A172 (cell line): ENCODE measurements around the gene CDRT4. TPM values are rescaled to one million over a fixed set of nuclear protein-coding genes. Genes with fewer than 3 reads are reported as not detected.
"Not testable (repeated sequence)": the region's sequence is repeated elsewhere in the genome, so short reads cannot be mapped to it uniquely, and the experiment has no call there.

Source experiments
- DNase-seq: peaks from one replicate; pipeline ENCODE4 v3.0.0-alpha.2; 2015; ENCODE audit warnings: low spot score
- total RNA-seq: library from RNA; depleted of rRNA; stranded (reverse); fragments of >200 nt; shearing (Covaris generic); gene quantifications from 2 replicates; pipeline ENCODE4 v1.2.3, GENCODE V29; 2014

CDRT4 gene
- total RNA-seq, 1 experiment from 2014 or later, result 0.96 TPM

DNA sequence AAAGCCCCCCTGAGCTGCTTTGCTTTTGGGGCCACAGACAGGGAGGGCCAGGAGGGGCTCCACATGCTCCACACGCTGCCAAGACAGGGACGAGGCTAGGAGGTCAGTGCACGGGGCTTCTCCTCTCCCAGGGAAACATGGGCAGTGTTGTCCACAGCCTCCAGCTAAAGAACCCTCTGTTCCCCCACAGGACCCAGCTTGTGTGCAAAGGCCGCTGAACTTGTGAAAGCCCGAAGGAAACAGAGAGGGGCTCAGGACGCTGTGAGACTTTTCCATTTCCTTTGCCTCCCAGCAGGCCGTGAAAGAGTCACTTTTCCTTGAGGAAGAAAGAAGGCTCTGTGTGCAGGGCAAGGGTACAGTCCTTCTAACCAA lies 9.7 kb downstream of the CDRT4 start:
- no peak for DNase-seq

DNA sequence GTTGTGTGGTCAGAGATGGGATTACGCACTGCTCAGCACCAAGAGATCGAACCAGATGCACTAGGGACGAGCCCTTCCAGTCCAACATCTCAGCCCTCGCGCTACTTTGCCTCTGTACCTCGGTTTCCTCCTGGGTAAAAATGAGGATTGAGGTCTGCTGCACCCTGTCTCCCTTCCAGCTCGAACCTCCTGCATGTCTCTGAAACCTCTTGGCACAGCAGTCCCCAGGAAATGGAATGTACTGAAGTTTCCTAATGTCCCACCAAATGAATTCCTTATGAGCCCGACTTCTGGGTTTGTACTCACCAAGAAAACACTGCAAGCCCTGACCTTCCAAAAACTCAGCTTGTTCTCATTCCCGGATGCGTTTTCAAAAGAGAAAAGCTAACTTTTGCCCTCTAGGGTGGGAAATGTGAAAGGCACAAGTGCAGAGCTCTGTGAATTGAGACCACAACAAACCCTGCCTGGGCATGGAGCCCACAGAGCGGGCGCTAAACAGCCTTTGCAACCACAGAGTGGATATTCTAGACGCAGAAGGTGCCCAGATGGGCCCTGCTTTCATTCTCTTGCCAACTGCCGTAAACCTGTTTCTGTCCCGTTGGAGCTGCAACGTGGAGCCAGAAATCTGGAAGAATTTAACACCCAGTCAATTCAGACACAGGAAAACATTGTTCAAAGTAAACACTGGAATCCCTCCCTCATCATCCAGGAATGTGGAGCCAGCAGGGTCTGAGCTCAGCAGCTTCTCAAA lies 10.3 kb downstream of the CDRT4 start:
- peak; percentile 65 for DNase-seq

- no peak for DNase-seq
Observed at GRCh38 chr17:15456496-15456895, 10.9 kb downstream of the CDRT4 start.

DNA sequence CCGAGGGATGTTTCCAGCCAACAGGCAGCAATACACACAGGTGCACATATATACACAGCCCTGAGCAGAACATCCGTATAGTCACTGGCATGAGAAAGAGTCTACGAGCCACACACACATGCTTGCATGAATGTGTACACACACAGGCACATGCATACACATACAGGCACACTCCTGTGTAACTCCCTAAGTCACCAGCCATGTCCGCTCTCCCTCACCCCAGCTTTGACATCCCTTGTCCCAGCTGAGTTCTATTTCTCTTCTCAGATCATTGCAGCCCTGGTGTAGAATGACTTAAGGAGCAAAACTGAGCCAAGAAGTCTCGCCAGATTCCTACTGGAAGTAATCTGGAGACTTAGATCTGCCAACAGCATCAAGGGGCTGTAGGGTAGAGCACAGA lies 13.1 kb downstream of the CDRT4 start:
- DNase-seq, result no peak

- no peak for DNase-seq
Observed at GRCh38 chr17:15453782-15454181, 13.6 kb downstream of the CDRT4 start.

DNA sequence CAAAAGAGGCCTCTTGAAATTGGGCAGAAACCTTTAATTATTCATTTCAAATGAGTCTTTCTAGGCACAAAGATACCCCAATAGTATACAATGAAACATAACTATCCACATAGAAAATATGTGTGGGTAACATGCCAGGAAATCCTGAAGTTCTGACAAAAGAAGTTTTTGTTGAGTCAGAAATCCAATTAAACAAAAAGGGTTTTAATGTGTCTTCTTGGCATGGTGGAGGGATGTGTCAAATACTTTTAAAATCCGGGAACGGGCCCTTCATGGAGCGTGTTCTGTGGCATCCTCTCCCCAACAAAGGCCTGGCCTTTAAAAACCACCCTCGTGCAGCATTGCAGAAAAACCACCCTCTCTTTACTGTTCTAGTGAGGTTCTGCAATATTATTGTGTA lies 14.2 kb downstream of the CDRT4 start:
- no peak for DNase-seq

DNA sequence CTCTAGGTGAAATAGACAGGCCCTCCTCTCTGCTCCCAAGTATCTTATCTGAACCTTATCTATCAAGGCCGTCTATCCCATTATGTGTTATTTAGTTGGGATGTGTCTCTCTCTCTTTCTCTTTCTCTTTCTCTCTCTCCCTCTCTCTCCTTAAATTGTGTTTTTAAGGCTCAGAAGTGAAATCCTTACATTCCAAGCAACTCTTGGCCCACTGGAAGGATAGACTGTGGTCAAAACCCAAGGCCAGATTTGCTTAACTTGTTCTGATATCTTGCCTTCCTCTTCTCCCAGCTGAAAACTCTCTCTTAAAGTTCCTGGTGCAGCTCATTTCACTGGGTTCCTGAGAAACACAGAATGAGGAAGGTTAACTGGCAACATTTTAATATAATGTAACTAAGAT lies 14.7 kb downstream of the CDRT4 start:
- DNase-seq, result no peak

GRCh38 chr17:15451680-15452079 lies 15.7 kb downstream of the CDRT4 start:
- peak; percentile 53 for DNase-seq

DNA sequence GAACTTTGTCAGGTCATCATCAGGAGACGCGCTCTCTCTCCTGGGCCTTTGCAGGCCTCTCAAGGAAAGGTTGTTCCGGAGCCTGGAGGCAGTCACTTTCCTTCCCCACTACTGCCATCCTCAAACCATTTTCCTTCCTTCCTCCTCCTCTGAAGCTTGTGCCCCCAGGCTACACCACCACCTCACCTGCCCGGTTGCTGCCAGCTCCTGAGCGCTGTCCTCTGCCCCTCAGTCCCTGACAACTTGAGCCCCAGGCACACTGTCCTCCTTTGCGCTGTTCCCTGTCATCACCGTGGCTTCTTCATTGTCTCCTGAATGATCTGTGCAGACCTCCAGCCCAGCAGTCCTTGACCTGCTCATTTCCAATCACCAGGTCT lies 18.9 kb downstream of the CDRT4 start:
- no peak for DNase-seq

DNA sequence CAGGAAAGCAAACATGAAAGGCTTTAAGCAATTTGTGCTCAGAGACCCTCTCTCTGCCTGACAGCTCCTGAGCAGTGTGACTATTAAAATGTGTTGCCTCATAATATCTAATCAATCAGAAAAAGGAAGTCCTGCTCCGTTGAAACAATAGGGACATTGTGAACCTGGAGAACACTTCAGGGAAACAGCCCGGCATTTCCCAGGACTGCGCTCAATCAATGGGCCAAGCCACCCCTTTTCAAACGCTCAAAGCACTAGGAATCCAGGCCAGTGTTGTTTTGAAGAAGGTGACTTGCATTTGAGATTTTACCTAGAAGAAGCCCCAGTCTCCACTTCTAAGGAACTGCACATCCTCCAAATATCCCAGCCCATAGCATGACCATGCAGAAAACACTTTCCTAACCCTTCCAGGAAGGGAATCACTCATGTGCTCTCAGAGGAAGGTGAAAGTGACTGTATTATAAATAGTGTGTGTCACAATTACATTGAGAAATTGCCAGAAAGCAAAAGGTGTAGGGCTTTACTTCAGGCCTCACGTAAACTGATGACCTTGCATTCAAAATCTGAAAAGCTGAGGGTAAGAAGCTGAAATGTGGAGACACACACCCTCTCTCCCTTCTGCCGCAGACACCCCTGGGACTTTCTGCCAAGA lies 19.4 kb downstream of the CDRT4 start:
- DNase-seq, result no peak

- no peak for DNase-seq
Observed at GRCh38 chr17:15446036-15446435, 21.4 kb downstream of the CDRT4 start.

DNA sequence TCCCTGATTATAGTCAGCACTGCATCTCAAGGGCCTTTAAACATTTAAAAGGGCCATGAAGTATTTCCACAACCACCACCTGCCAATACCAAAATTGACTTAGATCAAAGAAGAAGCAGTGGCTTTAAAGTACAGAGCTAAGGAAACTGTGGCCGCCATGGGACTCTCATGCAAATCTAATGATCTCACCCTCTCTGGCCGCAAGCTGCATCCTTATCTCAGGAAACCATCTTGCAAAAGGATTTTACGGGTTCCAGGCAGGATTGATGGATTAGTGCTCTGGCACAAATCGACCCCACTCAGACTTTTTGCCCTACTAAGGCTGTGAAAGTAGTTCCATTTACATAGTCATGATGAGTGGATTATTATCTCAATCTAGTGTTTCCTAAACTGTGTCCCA lies 22.6 kb downstream of the CDRT4 start:
- peak; percentile 75 for DNase-seq

DNA sequence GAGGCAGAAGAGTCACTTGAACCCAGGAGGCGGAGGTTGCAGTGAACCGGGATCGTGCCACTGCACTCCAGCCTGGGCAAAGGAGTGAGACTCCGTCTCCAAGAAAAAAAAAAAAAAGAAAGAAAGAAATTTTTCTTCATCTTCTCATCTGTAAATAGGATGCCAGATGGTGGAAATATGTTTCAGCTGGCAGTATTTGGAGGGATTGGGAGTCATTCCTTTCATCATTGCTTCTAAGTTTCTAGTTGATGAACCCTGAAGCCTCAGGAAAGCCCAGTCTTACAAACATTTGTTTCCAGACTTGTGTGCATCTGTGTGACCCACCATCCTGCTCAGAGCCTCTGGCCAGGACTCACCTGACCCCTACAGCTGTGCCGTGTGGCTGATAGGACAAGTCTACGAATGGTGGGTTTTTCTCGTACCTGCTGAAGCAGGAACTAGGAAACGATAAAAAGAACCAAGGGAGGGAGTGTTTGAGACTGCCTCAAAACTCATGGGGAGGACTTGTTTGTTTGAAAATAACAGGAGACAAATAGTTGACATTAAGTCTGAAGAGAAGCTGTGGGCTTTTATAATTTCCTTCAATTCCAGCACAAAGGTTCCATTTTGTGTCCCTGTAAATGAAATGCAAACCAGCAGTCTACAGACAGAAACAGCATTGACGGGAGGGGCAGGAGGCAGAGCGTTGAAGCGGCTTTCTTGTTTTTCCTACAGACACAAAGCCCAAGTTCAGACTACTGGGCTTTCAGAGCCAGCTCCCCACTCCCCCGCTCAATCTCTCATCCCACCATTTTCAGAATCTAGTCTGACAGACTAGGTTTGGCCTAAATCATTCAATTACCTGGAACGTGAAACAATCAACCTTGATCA lies 24.9 kb downstream of the CDRT4 start:
- no peak for DNase-seq

DNA sequence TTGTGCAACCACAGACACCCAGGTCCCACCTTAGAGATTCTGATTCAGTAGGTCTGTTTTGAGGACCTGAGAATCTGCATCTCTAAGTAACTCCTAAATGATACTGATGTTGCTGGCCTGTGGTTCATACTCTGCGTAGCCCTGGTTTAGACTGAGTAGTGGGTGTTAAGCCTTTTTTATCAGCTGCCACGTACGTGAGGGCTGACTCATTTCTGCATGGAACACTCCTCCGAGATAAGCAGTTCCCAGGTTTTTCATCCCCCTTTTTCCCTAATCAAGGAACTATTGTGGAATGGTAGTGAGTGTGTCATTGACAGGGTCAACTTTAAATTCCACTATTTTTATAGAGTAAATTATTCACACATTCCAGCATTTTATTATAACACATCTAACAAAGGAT lies 26.1 kb downstream of the CDRT4 start:
- peak; percentile 87 for DNase-seq

- no peak for DNase-seq
Observed at GRCh38 chr17:15440347-15440746, 27.1 kb downstream of the CDRT4 start.

DNA sequence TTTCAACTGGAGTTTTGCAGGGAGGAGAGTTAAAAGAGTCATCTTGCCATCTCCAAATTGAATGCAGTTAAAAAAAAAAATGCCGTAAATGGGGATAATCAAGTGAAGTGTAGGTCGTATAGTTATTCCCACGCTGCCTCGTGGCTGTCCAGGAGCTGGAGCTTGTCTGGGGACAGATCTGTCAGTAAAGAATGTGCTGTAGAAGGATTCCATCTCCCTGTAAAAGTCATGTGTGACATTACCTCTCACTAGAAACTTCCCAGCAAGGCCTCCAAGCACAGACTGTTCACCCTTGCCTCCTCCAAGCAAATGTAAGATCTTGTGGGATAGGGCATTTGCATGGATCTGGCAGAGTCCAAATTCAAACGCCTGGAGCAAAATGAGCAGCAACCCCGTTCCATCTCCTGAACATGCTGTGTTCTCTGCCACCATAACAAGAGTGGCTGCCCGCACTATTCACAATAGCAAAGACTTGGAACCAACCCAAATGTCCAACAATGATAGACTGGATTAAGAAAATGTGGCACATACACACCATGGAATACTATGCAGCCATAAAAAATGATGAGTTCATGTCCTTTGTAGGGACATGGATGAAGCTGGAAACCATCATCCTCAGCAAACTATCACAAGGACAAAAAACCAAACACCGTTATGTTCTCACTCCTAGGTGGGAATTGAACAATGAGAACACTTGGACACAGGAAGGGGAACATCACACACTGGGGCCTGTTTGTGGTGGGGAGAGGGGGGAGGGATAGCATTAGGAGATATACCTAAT lies 28.0 kb downstream of the CDRT4 start:
- not testable (repeated sequence) for DNase-seq

DNA sequence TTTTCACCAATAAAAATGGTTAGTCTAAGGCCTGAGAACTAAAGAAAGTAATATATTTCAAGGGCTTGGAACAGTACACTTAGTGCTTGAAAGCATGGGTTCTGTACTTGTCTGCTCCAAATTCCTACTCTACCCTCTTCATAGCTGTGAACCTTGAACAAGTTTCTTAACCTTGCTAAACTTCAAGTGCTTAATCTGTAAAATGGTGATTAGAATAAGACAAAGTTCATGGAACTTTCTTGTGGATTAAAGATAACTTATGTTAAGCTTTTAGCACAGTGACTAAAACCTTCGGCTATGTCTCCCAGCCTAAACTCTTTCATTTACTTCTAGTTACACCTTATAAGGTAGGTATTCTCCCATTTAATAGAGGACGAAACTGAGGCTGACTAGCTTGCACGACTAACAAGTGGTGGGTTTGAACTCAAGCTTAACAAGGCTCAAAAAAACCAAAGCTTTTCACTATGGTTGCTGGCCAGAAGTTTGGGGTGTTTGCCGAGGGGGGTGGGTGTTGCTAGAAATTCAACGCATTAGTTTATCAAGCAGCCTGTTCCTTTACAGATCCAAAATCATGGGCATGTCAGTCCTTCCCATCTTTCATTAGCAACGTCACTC lies 28.8 kb downstream of the CDRT4 start:
- no peak for DNase-seq

- no peak for DNase-seq
Observed at GRCh38 chr17:15437303-15437635, 30.2 kb downstream of the CDRT4 start.

GRCh38 chr17:15436473-15437302 lies 30.7 kb downstream of the CDRT4 start:
- DNase-seq, result peak; percentile 77

DNA sequence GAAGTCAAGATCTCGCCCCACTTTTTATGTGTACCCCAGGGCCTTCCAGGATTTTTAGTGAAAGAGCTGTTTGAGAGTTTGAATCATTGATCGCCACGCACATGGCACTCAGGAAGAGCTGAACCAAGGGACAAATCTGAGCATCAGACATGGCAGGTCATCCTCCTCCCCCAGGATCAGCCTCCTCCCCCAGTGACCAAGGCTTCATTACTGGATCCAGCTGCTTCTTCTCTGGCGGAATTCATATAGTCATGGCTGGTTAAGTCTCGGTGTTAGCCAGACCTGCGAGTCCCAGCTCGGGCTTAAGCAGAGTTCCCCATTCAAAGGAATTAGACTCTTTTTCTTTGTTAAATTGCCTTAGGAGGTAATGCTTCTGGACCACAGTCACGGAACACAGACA lies 32.5 kb downstream of the CDRT4 start:
- no peak for DNase-seq
